ENCODE measurements around the gene VAV3. TPM values are rescaled to one million over a fixed set of nuclear protein-coding genes. Genes with fewer than 3 reads are reported as not detected.

VAV3 gene
- total and polyA plus RNA-seq, 9 of the 15 experiments (the other 6 are each of a cell fraction or from before 2014, with no cell fraction given): not detected

DNA sequence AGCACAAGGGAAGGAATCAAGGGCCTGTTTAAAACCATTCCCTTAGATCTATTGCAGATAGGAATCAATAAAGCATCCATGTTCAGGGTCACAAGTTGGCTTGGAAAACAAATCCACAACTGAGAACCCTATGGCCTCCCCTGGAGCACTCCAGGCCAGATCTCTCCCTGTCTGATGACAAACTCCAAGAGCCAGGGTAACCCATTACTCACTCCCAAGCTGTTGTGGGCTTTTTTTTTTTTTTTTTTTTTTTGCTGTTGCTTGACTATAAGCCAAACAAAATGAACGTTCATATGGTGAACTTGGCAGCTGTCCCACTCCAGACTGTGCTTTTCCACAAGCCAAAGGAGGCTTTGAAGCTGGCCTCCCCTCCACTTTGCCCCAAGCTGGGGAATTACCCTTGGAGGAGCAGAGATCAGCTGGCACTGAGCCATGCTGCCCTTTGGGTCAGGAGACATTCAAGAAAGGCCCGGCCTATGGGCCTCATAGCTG lies 35.7 kb upstream of the VAV3 start:
- BruUV-seq (replicated peaks): no TSS peak
- intact Hi-C loops (cut with micrococcal nuclease) (no loop called here), in situ Hi-C loops (cut with MboI) (no loop called here)
- no peak for TF ChIP-seq ZNF699 (CRISPR knock-in tag; IDR thresholded peaks at IDR 0.05; ENCODE audit: insufficient replicate concordance)
- no peak for TF ChIP-seq COPS2 (conservative IDR thresholded peaks at IDR 0.05)
- peak; percentile 46 for TF ChIP-seq NFIC (IDR thresholded peaks at IDR 0.05)
- TF ChIP-seq, protein P1, sequence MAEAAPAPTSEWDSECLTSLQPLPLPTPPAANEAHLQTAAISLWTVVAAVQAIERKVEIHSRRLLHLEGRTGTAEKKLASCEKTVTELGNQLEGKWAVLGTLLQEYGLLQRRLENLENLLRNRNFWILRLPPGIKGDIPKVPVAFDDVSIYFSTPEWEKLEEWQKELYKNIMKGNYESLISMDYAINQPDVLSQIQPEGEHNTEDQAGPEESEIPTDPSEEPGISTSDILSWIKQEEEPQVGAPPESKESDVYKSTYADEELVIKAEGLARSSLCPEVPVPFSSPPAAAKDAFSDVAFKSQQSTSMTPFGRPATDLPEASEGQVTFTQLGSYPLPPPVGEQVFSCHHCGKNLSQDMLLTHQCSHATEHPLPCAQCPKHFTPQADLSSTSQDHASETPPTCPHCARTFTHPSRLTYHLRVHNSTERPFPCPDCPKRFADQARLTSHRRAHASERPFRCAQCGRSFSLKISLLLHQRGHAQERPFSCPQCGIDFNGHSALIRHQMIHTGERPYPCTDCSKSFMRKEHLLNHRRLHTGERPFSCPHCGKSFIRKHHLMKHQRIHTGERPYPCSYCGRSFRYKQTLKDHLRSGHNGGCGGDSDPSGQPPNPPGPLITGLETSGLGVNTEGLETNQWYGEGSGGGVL (CRISPR knock-in tag; IDR thresholded peaks at IDR 0.05): no peak
- no peak for TF ChIP-seq NFRKB (IDR thresholded peaks at IDR 0.05; ENCODE audit: low read depth)
- no peak for TF ChIP-seq XRCC3 (IDR thresholded peaks at IDR 0.05)
- no peak for TF ChIP-seq ZNF785 (CRISPR knock-in tag; IDR thresholded peaks at IDR 0.05)
- no peak for TF ChIP-seq CREM (IDR thresholded peaks at IDR 0.05; ENCODE audit: low read depth)
- FAIRE-seq: no peak
- H3K9me1 ChIP-seq (ENCODE audit: control insufficient read depth, insufficient read depth, low read length): no peaks in the 10 kb centered on the region
- no peak overlapping the region for H3K4me2 ChIP-seq (ENCODE audit: insufficient read depth, low read length)
- H3K79me2 ChIP-seq (ENCODE audit: control insufficient read depth, insufficient read depth, low read length): no peaks in the 10 kb centered on the region
- no peak overlapping the region for H3K4me3 ChIP-seq
- no peaks in the 10 kb centered on the region for H3K9me3 ChIP-seq (replicated peaks; ENCODE audit: control insufficient read depth, insufficient read depth, low read depth, low read length)
- H3K27me3 ChIP-seq (ENCODE audit: control insufficient read depth in 2 of 2, insufficient read depth in 2 of 2, low read length in 2 of 2): peaks cover 0 to 4% of the 10 kb centered on the region in 2 experiments; a peak in 2 of 5 replicates
- WGBS (ENCODE audit: insufficient coverage, low coverage, missing lambda C conversion rate): 0% methylated on average over 2 of the region's 2 CpGs
- no peaks in the 10 kb centered on the region for H3K4me1 ChIP-seq (replicated peaks in 1 of 2; ENCODE audit: control insufficient read depth in 2 of 2, insufficient read depth in 2 of 2, low read length in 2 of 2)
- no peak overlapping the region for H3K27ac ChIP-seq (ENCODE audit: extremely low read depth, low read depth, low read length)
- DNase-seq (ENCODE audit: extremely low read depth in 1 of 4, low spot score in 3 of 4): no peak
- no peak overlapping the region for H3K9ac ChIP-seq (ENCODE audit: insufficient read depth in 1 of 2, low read depth in 2 of 2, low read length in 2 of 2)
- ChIA-PET CTCF (ENCODE audit: low intra/inter-chr PET ratio) (no interaction called here), POLR2A (interaction anchor here (0.7 kb wide), 1 partner anchor 127 kb away, joined by 3 read pairs; no protein-coding TSS in a partner anchor)
- H3K36me3 ChIP-seq (ENCODE audit: control insufficient read depth, insufficient read depth, low read length): no peaks in the 10 kb centered on the region
- no peak overlapping the region for H2AFZ ChIP-seq (ENCODE audit: low read depth, low read length)
- no peaks in the 10 kb centered on the region for H4K20me1 ChIP-seq (replicated peaks; ENCODE audit: control insufficient read depth, insufficient read depth, low read length)
- no peak for ATAC-seq
